GM04503 (cell line): Measurements from ENCODE around the gene BCL2L12.
A peak's percentile ranks its signal among the peaks of the same experiment; 100 is the strongest.
"Not testable (repeated sequence)": the region's sequence is repeated elsewhere in the genome, so short reads cannot be mapped to it uniquely, and the experiment has no call there.

Experiments used
- DNase-seq: peaks from one replicate; pipeline ENCODE4 v3.0.0-alpha.2; 2012; ENCODE audit warnings: low read depth

Gene BCL2L12

GRCh38 chr19:49665351-49666119, at the start of gene BCL2L12, which contains the start of gene IRF3:
TSS of gene BCL2L12 (plus strand) at chr19:49665933. CDS start at chr19:49666693, 760 bp downstream.
TSS of gene IRF3 (minus strand) at chr19:49665857. CDS start at chr19:49664838, 1,019 bp downstream.
- peak; percentile 76 for DNase-seq

- no peak for DNase-seq
Measured at GRCh38 chr19:49616532-49616931, 49.2 kb upstream of the BCL2L12 start.

GRCh38 chr19:49616945-49617344, 48.8 kb upstream of the BCL2L12 start:
- DNase-seq = no peak

GRCh38 chr19:49617860-49618259, 47.9 kb upstream of the BCL2L12 start:
- DNase-seq = not testable (repeated sequence)

- DNase-seq = no peak
Measured at GRCh38 chr19:49624967-49625910, 40.5 kb upstream of the BCL2L12 start.

- no peak for DNase-seq
Measured at GRCh38 chr19:49626226-49626625, 39.5 kb upstream of the BCL2L12 start.

GRCh38 chr19:49629659-49630058, 36.1 kb upstream of the BCL2L12 start:
- no peak for DNase-seq

GRCh38 chr19:49631014-49631588, 34.6 kb upstream of the BCL2L12 start:
- no peak for DNase-seq

- DNase-seq = no peak
Measured at GRCh38 chr19:49631610-49632192, 34.0 kb upstream of the BCL2L12 start.

- no peak for DNase-seq
Measured at GRCh38 chr19:49632576-49632975, 33.2 kb upstream of the BCL2L12 start.

- DNase-seq = not testable (repeated sequence)
Measured at GRCh38 chr19:49633273-49633672, 32.5 kb upstream of the BCL2L12 start.

GRCh38 chr19:49635530-49636232, 30.1 kb upstream of the BCL2L12 start:
- no peak for DNase-seq

GRCh38 chr19:49636233-49636932, 29.4 kb upstream of the BCL2L12 start:
- DNase-seq = no peak

- DNase-seq = peak; percentile 47
Measured at GRCh38 chr19:49637821-49638738, 27.7 kb upstream of the BCL2L12 start.

- DNase-seq = no peak
Measured at GRCh38 chr19:49639401-49640112, 26.2 kb upstream of the BCL2L12 start.

- peak; percentile 99 for DNase-seq
Measured at GRCh38 chr19:49640113-49640898, 25.4 kb upstream of the BCL2L12 start, which contains the start of gene RRAS. TSS of gene RRAS (minus strand) at chr19:49640143. CDS start at chr19:49640098, 45 bp downstream.

- DNase-seq = peak; percentile 93
Measured at GRCh38 chr19:49641688-49642491, 23.8 kb upstream of the BCL2L12 start, which contains the start of gene SCAF1. TSS of gene SCAF1 (plus strand) at chr19:49642209. CDS start at chr19:49645027, 2,818 bp downstream.
